Neural crest cell (in vitro differentiated cells): Measurements from ENCODE around the gene LZTS3. TPM values are rescaled to one million over a fixed set of nuclear protein-coding genes. Genes with fewer than 3 reads are reported as not detected.

Experiments used
- DNase-seq: peaks from one replicate; pipeline ENCODE4 v3.0.0; 2021; ENCODE audit warnings: low read depth, mixed read lengths, low spot score
- H3K27ac Mint-ChIP-seq: one replicate; pipeline ENCODE4 v1.8.0; 2021; ENCODE audit warnings: mild to moderate bottlenecking, mixed read lengths; ENCODE audit not compliant: unreplicated experiment
- H3K27me3 Mint-ChIP-seq: 2 replicates; pipeline ENCODE4 v1.8.0; 2021; ENCODE audit warnings: low read depth, mild to moderate bottlenecking, mixed read lengths
- H3K36me3 Mint-ChIP-seq: 2 replicates; pipeline ENCODE4 v1.8.0; 2021; ENCODE audit warnings: low read depth, mild to moderate bottlenecking, mixed read lengths
- H3K4me1 Mint-ChIP-seq: 2 replicates; pipeline ENCODE4 v1.8.0; 2021; ENCODE audit warnings: mixed read lengths
- H3K4me3 Mint-ChIP-seq: one replicate; pipeline ENCODE4 v1.8.0; 2021; ENCODE audit warnings: mild to moderate bottlenecking, mixed read lengths
- H3K9me3 Mint-ChIP-seq: 2 replicates; pipeline ENCODE4 v1.8.0; 2021; ENCODE audit warnings: mixed read lengths
- CTCF ChIP-seq: fragments of 200-600 bp; sonication (generic); conservative IDR thresholded peaks from 2 replicates; pipeline ENCODE4 v1.5.0; 2021; ENCODE audit warnings: antibody characterized with exemption, mild to moderate bottlenecking
- total RNA-seq: library from RNA; stranded (reverse); gene quantifications from 2 replicates; pipeline ENCODE4 v1.2.1, GENCODE V29; 2021

The LZTS3 gene
- total RNA-seq, 1 donor from 2014 or later: 10.8 TPM

- no peak overlapping the region for H3K4me3 Mint-ChIP-seq
Measured at GRCh38 chr20:3116341-3116740, 57.0 kb downstream of the LZTS3 start.

DNA sequence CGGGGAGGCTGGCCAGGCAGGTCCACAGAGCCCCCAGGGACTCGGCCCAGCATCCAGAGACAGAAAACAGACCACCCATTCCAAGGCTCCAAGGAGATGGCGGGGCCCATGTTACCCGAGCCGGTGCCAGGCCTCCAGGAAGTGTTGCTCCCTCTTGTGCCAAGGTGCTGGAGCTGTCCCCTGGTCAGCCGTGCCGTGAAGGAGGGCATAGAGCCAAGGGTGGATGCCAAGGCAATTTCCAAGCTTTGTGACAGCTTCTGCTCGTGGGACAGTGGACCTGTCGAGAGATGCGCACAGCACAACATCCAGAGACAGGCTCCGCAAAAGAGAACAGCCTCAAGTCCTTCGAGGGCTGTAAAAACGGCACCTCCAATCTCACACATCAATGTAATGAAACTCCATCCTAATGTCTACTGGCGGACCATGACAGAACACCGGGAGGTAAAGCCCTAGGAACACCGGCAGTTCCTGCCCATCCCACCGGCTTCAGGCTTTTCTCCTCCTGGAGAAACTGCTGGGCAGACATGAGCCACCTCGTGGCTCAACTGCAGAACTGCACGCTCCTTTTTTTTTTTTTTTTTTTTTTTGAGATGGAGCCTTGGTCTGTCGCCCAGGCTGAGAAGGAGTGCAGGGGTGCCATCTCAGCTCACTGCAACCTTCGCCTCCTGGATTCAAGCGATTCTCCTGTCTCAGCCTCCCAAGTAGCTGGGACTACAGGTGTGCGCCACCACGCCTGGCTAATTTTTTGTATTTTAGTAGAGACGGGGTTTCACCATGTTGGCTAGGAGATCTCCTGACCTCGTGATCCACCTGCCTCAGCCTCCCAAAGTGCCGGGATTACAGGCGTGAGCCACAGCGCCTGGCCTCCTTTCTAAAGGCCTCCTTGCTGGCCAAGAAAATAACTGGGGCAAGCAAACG is 57.9 kb downstream of the LZTS3 start:
- H3K4me1 Mint-ChIP-seq: peaks cover 18% of the 10 kb centered on the region
- H3K36me3 Mint-ChIP-seq: no peaks in the 10 kb centered on the region
- DNase-seq: peak; percentile 23
- no peak overlapping the region for H3K4me3 Mint-ChIP-seq
- no peaks in the 10 kb centered on the region for H3K27me3 Mint-ChIP-seq
- H3K27ac Mint-ChIP-seq: no peak overlapping the region
- H3K9me3 Mint-ChIP-seq: no peaks in the 10 kb centered on the region
- peak; percentile 80 for TF ChIP-seq CTCF

More at GRCh38 chr20:3116341-3116740, 57.0 kb downstream of the LZTS3 start:
- no peak for DNase-seq
- no peaks in the 10 kb centered on the region for H3K27me3 Mint-ChIP-seq
- no peak for TF ChIP-seq CTCF
- H3K27ac Mint-ChIP-seq: no peak overlapping the region
- H3K4me1 Mint-ChIP-seq: peaks cover 18% of the 10 kb centered on the region
- H3K9me3 Mint-ChIP-seq: no peaks in the 10 kb centered on the region
- H3K36me3 Mint-ChIP-seq: peaks cover 7% of the 10 kb centered on the region

Other genes starting within 250 kb of the LZTS3 start
- gene GNRH2, start 129.9 kb downstream of the LZTS3 start, total RNA-seq: 1.3 and 2.4 TPM in 2 replicates
- gene MRPS26, start 127.5 kb downstream of the LZTS3 start, total RNA-seq: 77.9 and 80.7 TPM in 2 replicates
- gene OXT, start 101.9 kb downstream of the LZTS3 start, total RNA-seq: not detected in 2 replicates
- not detected in 2 replicates for gene AVP, start 88.8 kb downstream of the LZTS3 start, total RNA-seq
- 17.1 and 18.8 TPM in 2 replicates for gene FASTKD5, start 13.7 kb downstream of the LZTS3 start, total RNA-seq
- gene UBOX5, start 13.7 kb downstream of the LZTS3 start, total RNA-seq: 8.3 and 9.8 TPM in 2 replicates
- gene DDRGK1, start 31.1 kb upstream of the LZTS3 start, total RNA-seq: 56.6 and 57.2 TPM in 2 replicates
- 58.7 and 67.0 TPM in 2 replicates for gene ITPA, start 35.9 kb upstream of the LZTS3 start, total RNA-seq
- 0.55 and 0.89 TPM in 2 replicates for gene SLC4A11, start 65.6 kb upstream of the LZTS3 start, total RNA-seq
- 13.2 and 13.5 TPM in 2 replicates for gene DNAAF9, start 234.1 kb upstream of the LZTS3 start, total RNA-seq